Mucosa of stomach (tissue), 1 donor: ENCODE data around the gene TMEM132E.

Experiments
- H3K27me3 ChIP-seq: one replicate; pipeline ENCODE4 v1.7.0; 2013; ENCODE audit warnings: mild to moderate bottlenecking, low read length; ENCODE audit not compliant: control insufficient read depth, insufficient read depth
- H3K36me3 ChIP-seq: one replicate; pipeline ENCODE4 v1.7.0; 2013; ENCODE audit warnings: low read length; ENCODE audit not compliant: control insufficient read depth, insufficient read depth
- H3K4me1 ChIP-seq: one replicate; pipeline ENCODE4 v1.7.0; 2013; ENCODE audit warnings: mild to moderate bottlenecking, low read length; ENCODE audit not compliant: control insufficient read depth, insufficient read depth
- H3K4me3 ChIP-seq: one replicate; pipeline ENCODE4 v1.7.0; 2013; ENCODE audit warnings: low read length
- H3K9ac ChIP-seq: one replicate; pipeline ENCODE4 v1.7.0; 2013; ENCODE audit warnings: mild to moderate bottlenecking, low read length, moderate library complexity
- H3K9me3 ChIP-seq: one replicate; pipeline ENCODE4 v1.7.0; 2013; ENCODE audit warnings: mild to moderate bottlenecking, low read length, moderate library complexity; ENCODE audit not compliant: control insufficient read depth
- donor health status: Pancreatic carcinoma.

Gene TMEM132E

DNA sequence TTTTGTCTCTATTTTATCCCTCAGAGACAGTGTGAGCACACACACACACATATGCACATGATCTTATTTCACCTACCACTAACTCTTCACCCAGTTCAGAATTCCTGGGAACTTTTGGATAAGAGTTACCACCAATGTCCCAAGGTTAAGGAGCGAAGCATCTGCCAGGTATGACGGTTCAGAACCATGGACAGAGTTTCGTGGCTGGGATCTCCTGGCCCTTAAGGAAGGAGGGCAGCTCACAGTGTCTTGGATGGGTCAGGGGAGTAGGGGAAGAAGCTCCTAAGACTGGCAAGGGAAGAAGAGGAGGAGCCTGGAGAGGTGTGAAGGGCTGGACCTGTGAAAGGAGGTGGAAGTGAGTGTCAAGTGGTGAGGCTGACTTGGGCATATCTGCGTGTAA is 23.0 kb upstream of the TMEM132E start:
- H3K4me1 ChIP-seq: no peaks in the 10 kb centered on the region
- H3K27me3 ChIP-seq: peaks cover 3% of the 10 kb centered on the region
- H3K9ac ChIP-seq: no peak overlapping the region
- H3K9me3 ChIP-seq: no peaks in the 10 kb centered on the region
- no peak overlapping the region for H3K4me3 ChIP-seq
- H3K36me3 ChIP-seq: no peaks in the 10 kb centered on the region

DNA sequence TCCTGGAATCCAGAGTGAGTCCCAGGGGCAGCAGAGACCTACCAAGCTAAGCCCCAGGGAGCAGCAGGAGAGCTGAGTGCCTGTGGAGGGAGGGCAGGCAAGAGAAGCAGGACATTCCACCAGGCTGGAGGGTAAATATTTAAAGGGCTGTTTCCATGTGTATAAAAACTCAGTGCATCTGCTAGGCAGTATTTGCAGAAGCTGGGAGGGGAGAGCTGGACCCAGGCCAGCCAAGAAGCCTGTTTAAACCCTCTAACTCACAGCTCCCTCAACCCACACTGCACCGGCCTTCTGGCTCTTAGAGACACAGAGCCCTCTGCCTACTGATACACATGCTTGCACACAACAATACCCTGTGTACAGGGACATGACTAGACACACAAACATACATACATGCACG is 22.5 kb upstream of the TMEM132E start:
- Histone ChIP-seq H3K9me3 (no peaks in the 10 kb centered on the region), H3K9ac (no peak overlapping the region), H3K36me3 (no peaks in the 10 kb centered on the region), H3K4me1 (no peaks in the 10 kb centered on the region), H3K4me3 (no peak overlapping the region), H3K27me3 (peaks cover 3% of the 10 kb centered on the region)

DNA sequence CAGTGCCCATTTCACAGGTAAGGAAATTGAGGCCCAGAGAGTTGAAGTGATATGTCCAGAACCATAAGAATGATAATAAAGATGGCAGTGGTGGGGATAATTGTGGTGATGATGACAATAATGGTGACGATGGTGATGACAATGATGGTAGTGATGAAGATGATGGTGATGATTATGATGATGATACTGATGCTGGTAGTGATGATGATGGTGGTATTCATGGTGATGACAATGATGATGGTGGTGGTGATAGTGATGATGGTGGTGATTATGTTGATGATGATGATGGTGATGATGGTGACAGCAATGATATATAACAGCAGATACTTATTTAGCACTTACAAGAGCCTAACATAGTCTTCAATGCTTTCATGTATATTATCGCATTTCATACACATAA is 18.1 kb upstream of the TMEM132E start:
- Histone ChIP-seq H3K27me3 (no peaks in the 10 kb centered on the region), H3K36me3 (no peaks in the 10 kb centered on the region), H3K9ac (no peak overlapping the region), H3K4me3 (no peak overlapping the region), H3K9me3 (no peaks in the 10 kb centered on the region), H3K4me1 (no peaks in the 10 kb centered on the region)

DNA sequence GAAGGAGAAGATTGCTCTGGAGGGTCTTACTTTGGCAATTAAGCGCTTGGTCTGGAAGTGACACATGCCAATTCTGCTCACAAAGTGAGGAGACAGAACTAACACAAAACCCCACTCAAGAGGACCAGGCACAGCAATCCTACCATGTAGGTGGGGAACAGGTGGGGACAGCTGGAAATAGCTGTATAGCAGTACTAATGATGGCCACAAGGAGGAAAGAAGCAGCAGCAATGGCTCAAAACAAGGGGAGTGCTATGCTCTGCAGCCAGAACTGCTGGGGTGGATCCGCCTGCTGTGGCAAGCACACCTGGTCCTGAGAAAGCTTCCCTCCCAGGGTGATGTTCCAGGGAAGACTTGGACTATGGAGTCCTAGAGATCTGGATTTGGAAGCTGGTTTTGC is 17.0 kb upstream of the TMEM132E start:
- no peaks in the 10 kb centered on the region for H3K9me3 ChIP-seq
- no peaks in the 10 kb centered on the region for H3K36me3 ChIP-seq
- no peak overlapping the region for H3K9ac ChIP-seq
- H3K4me3 ChIP-seq: no peak overlapping the region
- peaks cover 3% of the 10 kb centered on the region for H3K27me3 ChIP-seq
- H3K4me1 ChIP-seq: no peaks in the 10 kb centered on the region

DNA sequence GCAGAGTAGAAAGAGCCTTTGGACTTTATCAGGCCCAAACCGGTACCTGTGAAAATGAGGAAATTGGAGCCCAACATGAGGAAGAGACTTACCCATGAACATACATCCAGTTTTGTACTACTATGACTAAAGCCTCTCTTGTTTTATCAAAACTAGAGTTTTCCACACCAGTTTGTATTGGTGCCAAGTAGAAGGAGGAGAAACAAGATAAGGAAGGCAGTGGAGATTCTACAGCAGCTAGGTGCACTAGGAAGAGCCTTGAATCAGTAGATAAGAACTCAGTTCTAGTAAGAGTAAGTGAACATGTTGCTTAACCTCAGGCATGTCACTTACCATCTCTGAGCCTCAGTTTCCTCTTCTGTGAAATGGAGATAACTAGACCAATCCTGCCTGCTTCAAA is 13.7 kb upstream of the TMEM132E start:
- Histone ChIP-seq H3K9ac (no peak overlapping the region), H3K4me1 (no peaks in the 10 kb centered on the region), H3K27me3 (peaks cover 13% of the 10 kb centered on the region), H3K9me3 (no peaks in the 10 kb centered on the region), H3K4me3 (no peak overlapping the region), H3K36me3 (no peaks in the 10 kb centered on the region)

DNA sequence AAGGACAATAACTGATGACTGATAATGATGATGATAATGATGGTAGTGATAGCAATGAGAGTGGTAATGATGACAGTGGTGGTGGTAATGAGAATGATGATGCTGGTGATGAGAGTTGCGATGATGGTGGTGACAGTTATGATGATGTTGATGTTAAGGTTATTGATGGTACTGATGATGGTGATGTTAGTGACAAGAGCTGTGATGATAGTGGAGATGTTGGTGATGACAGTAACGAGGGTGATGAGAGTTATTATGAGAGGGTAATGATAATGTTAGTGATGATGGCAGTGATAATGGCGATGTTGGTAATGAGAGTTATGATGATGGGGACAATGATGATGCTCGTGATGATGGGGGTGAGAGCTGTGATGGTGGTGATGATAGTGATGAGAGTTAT is 13.2 kb upstream of the TMEM132E start:
- Histone ChIP-seq H3K36me3 (no peaks in the 10 kb centered on the region), H3K9ac (no peak overlapping the region), H3K27me3 (peaks cover 13% of the 10 kb centered on the region), H3K4me3 (no peak overlapping the region), H3K9me3 (no peaks in the 10 kb centered on the region), H3K4me1 (no peaks in the 10 kb centered on the region)

DNA sequence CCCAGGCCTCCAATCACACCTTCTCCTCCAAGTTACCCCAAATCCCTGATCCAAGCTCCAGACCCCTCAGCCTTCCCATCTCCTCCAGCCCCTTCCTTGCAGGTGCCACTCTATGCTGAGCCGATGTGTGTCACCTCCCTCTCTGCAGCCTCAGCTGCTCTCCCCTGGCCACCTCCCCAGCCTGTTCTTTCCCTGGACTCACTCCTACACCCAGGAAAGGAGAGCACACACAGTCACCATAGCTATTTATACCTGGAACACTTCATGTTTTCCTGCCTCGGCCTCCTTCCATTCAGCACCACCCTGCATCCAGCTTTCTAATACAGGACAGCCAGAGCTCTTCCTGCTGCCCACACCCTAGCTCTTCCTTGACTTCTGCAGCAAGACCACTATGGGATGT is 12.5 kb upstream of the TMEM132E start:
- no peaks in the 10 kb centered on the region for H3K9me3 ChIP-seq
- H3K4me3 ChIP-seq: no peak overlapping the region
- no peaks in the 10 kb centered on the region for H3K36me3 ChIP-seq
- peaks cover 13% of the 10 kb centered on the region for H3K27me3 ChIP-seq
- no peaks in the 10 kb centered on the region for H3K4me1 ChIP-seq
- H3K9ac ChIP-seq: no peak overlapping the region

DNA sequence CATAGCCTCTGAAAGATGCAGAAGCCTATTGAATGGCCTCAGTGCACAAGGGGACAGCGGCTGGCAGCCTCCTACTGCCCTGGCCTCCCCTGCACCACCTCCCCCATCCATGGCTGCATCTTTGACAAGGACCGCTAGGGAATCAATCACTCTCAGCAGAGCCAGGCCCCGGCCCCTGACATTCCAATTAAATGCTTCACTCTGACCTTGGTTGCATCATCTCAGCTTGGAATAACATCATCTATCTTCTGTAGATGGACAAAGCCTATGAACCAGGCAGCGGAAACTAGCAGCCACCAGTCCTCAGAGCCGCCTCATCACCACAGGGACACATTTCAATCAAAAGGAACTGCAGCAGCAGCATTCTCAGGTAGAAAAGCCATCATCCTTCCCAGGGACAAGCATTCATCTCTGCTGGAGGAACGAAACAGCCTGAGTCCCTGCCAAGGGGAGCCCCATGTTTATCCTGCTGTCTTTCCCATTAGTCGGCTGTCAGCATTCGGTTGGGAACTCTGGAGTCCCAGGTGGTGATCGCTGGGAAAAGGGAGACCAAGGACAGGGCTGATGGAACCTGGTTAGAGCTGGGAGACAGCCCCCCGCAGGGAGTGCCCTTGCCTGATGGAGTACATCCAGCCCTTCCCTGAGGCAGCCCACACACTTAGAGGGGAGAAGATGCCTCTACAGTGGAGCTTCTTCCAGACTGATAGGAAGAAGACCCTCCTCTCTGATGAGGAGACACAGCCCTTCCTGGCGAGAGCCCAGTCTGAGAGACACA is 11.5 kb upstream of the TMEM132E start:
- Histone ChIP-seq H3K9ac (no peak overlapping the region), H3K36me3 (no peaks in the 10 kb centered on the region), H3K4me1 (no peaks in the 10 kb centered on the region), H3K9me3 (no peaks in the 10 kb centered on the region), H3K4me3 (no peak overlapping the region), H3K27me3 (peaks cover 17% of the 10 kb centered on the region)

DNA sequence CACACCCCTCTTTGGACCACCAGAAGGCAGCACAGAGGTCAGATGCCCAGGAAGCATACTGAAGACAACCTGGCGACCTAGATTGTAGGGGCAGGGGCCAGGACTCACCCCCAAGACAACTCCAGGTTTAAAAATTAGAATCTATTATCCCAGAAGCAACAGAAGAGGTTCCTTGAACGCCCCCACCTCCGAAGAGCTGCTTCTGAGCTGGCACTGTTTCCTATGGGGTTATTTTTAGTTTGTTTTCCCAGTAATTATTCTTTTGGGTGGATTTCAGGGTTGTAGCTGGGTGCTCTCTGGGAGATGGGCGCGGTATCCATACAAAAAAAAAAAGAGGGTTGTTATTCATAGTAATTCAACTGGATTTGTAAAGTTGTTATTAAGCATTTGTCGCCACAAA is 10.4 kb upstream of the TMEM132E start:
- no peaks in the 10 kb centered on the region for H3K4me1 ChIP-seq
- H3K4me3 ChIP-seq: no peak overlapping the region
- no peaks in the 10 kb centered on the region for H3K9me3 ChIP-seq
- H3K9ac ChIP-seq: no peak overlapping the region
- H3K27me3 ChIP-seq: peaks cover 22% of the 10 kb centered on the region
- H3K36me3 ChIP-seq: no peaks in the 10 kb centered on the region

DNA sequence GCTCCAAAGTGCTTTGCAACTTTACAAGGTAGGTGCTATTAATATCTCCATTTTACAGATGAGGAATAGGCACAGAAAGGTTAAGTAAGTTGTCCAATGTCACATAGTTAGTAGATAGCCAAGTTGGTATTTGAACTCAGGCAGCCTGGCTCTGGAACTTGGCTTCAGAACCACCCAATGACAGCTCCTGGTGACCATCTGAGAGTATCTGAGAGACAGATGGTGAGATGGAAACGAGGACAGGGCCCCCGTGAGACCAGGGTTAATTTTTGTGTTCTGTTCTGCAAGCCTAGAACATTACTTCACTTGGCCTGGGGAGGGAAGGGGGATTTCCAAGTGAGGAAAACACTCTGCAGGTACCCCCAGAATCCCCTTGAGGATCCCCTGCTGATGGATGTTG is 9.8 kb upstream of the TMEM132E start:
- H3K4me1 ChIP-seq: no peaks in the 10 kb centered on the region
- peaks cover 22% of the 10 kb centered on the region for H3K27me3 ChIP-seq
- no peak overlapping the region for H3K9ac ChIP-seq
- no peaks in the 10 kb centered on the region for H3K36me3 ChIP-seq
- no peak overlapping the region for H3K4me3 ChIP-seq
- H3K9me3 ChIP-seq: no peaks in the 10 kb centered on the region

DNA sequence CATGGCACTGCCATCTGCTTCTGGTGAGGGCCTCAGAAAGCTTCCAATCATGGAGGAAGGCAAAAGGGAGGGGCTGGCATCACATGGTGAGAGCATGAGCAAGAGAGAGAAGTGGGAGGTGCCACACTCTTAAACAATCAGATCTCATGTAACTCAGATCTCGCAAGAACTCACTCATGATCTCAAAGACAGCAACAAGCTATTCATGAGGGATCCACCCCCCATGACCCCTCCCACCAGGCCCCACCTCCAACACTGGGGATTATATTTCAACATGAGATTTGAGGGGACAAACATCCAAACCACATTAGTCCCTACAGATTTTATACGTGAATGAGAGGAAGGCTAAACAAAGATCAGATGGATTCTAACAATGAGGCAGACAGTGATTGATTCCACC is 8.9 kb upstream of the TMEM132E start:
- peaks cover 22% of the 10 kb centered on the region for H3K27me3 ChIP-seq
- no peak overlapping the region for H3K9ac ChIP-seq

DNA sequence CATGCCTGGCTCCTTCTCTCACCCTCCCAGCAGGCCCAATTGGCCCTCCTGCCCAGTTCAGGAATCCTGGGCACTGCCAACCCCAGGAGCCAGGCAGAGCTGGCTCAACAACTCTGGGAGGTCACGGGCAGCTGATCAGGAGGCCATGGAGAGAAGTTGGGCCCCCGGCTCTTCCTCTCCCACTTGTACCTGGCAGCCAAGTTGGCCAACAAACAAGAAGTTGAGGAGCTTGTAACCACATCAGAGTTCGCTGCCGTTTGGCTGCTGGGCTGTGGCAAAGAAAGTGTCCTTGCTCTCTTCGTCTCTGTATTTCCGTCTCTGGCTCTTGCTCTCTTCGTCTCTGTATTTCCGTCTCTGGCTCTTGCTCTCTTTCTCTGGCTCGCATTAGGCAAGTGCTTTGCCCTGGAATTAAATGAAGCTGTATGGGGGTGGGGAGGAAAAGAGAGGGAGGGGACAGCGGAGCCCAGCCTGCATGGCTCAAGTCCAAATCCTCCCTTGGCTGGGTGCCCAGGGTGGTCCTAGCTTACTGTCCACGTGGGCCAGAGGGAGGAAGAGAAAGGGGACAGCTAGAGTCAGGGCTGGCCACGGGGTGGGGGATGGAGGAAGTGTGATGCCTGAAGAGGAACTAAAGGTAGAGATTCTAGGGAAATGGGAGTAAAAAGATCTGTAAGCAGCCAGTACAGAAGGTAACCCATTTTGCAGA is 7.8 kb upstream of the TMEM132E start:
- Histone ChIP-seq H3K4me3 (no peak overlapping the region), H3K36me3 (no peaks in the 10 kb centered on the region), H3K9ac (no peak overlapping the region), H3K27me3 (peaks cover 25% of the 10 kb centered on the region), H3K9me3 (no peaks in the 10 kb centered on the region), H3K4me1 (no peaks in the 10 kb centered on the region)

More for the DNA sequence above, 8.9 kb upstream of the TMEM132E start:
- Histone ChIP-seq H3K4me1 (no peaks in the 10 kb centered on the region), H3K9me3 (no peaks in the 10 kb centered on the region), H3K36me3 (no peaks in the 10 kb centered on the region), H3K4me3 (no peak overlapping the region)
